Measurements from ENCODE around the gene GRK6. TPM values are rescaled to one million over a fixed set of nuclear protein-coding genes. Genes with fewer than 3 reads are reported as not detected.

Gene GRK6
- polyA plus RNA-seq, 4 donors = 17.0 to 29.5 (median 24.4) TPM

- DNase-seq = no peak
- Histone ChIP-seq H3K4me1 (ENCODE audit: control insufficient read depth in 3 of 3, insufficient read depth in 2 of 3, low read depth in 1 of 3, low read length in 2 of 3) (peaks cover 0 to 14% (median 2%) of the 10 kb centered on the region in 3 donors), H3K27ac (ENCODE audit: low read depth in 1 of 3, low read length in 2 of 3) (no peak overlapping the region), H3K27me3 (ENCODE audit: control insufficient read depth in 3 of 3, insufficient read depth in 3 of 3, low read length in 3 of 3) (peaks cover 0 to 37% (median 0%) of the 10 kb centered on the region in 3 donors), H3K4me3 (ENCODE audit: low read depth in 1 of 3, low read length in 3 of 3) (no peak overlapping the region), H3K36me3 (ENCODE audit: control insufficient read depth in 3 of 3, insufficient read depth in 2 of 3, low read depth in 1 of 3, low read length in 3 of 3) (peaks cover 0 to 4% (median 0%) of the 10 kb centered on the region in 3 donors), H3K9me3 (ENCODE audit: control insufficient read depth in 2 of 2, insufficient read depth in 1 of 2, low read depth in 1 of 2, low read length in 1 of 2) (no peaks in the 10 kb centered on the region)
- no peak for FAIRE-seq
- 54 to 72% (median 57%) methylated on average over 6 of the region's 6 CpGs for WGBS, 3 donors
These were observed 21.9 kb downstream of the GRK6 start for GRCh38 chr5:177448244-177448950.

- DNase-seq (no peak), FAIRE-seq (no peak)
- 54 to 88% (median 70%) methylated on average over 18 of the region's 18 CpGs for WGBS, 3 donors
- Histone ChIP-seq H3K9me3 (ENCODE audit: control insufficient read depth in 2 of 2, insufficient read depth in 1 of 2, low read depth in 1 of 2, low read length in 1 of 2) (no peaks in the 10 kb centered on the region), H3K27ac (ENCODE audit: low read depth in 1 of 3, low read length in 2 of 3) (no peak overlapping the region), H3K4me1 (ENCODE audit: control insufficient read depth in 3 of 3, insufficient read depth in 2 of 3, low read depth in 1 of 3, low read length in 2 of 3) (peaks cover 0 to 23% (median 2%) of the 10 kb centered on the region in 3 donors), H3K27me3 (ENCODE audit: control insufficient read depth in 3 of 3, insufficient read depth in 3 of 3, low read length in 3 of 3) (peaks cover 0 to 41% (median 0%) of the 10 kb centered on the region in 3 donors), H3K36me3 (ENCODE audit: control insufficient read depth in 3 of 3, insufficient read depth in 2 of 3, low read depth in 1 of 3, low read length in 3 of 3) (no peaks in the 10 kb centered on the region), H3K4me3 (ENCODE audit: low read depth in 1 of 3, low read length in 3 of 3) (no peak overlapping the region)
These were observed 22.9 kb downstream of the GRK6 start for GRCh38 chr5:177449140-177450061.

- no peak for DNase-seq
- no peak overlapping the region for H3K27ac ChIP-seq (ENCODE audit: low read depth in 1 of 3, low read length in 2 of 3)
- H3K9me3 ChIP-seq (ENCODE audit: control insufficient read depth in 2 of 2, insufficient read depth in 1 of 2, low read depth in 1 of 2, low read length in 1 of 2) = no peaks in the 10 kb centered on the region
- no peak for FAIRE-seq
- H3K4me3 ChIP-seq (ENCODE audit: low read depth in 1 of 3, low read length in 3 of 3) = no peak overlapping the region
- 91 to 94% (median 92%) methylated on average over 10 of the region's 10 CpGs for WGBS, 3 donors
- H3K4me1 ChIP-seq (ENCODE audit: control insufficient read depth in 3 of 3, insufficient read depth in 2 of 3, low read depth in 1 of 3, low read length in 2 of 3) = peaks cover 0 to 22% (median 2%) of the 10 kb centered on the region in 3 donors
- H3K27me3 ChIP-seq (ENCODE audit: control insufficient read depth in 3 of 3, insufficient read depth in 3 of 3, low read length in 3 of 3) = peaks cover 0 to 32% (median 0%) of the 10 kb centered on the region in 3 donors
- H3K36me3 ChIP-seq (ENCODE audit: control insufficient read depth in 3 of 3, insufficient read depth in 2 of 3, low read depth in 1 of 3, low read length in 3 of 3) = no peaks in the 10 kb centered on the region
These were observed 24.4 kb downstream of the GRK6 start for GRCh38 chr5:177450667-177451424.

- no peak overlapping the region for H3K27ac ChIP-seq (ENCODE audit: low read depth in 1 of 3, low read length in 2 of 3)
- peaks cover 0 to 19% (median 0%) of the 10 kb centered on the region in 3 donors for H3K4me1 ChIP-seq (ENCODE audit: control insufficient read depth in 3 of 3, insufficient read depth in 2 of 3, low read depth in 1 of 3, low read length in 2 of 3)
- DNase-seq = peak in 1 of 2 donors; percentile 50
- no peaks in the 10 kb centered on the region for H3K9me3 ChIP-seq (ENCODE audit: control insufficient read depth in 2 of 2, insufficient read depth in 1 of 2, low read depth in 1 of 2, low read length in 1 of 2)
- no peak overlapping the region for H3K4me3 ChIP-seq (ENCODE audit: low read depth in 1 of 3, low read length in 3 of 3)
- 69 to 80% (median 79%) methylated on average over 17 of the region's 17 CpGs for WGBS, 3 donors
- FAIRE-seq = no peak
- H3K36me3 ChIP-seq (ENCODE audit: control insufficient read depth in 3 of 3, insufficient read depth in 2 of 3, low read depth in 1 of 3, low read length in 3 of 3) = peaks cover 0 to 13% (median 0%) of the 10 kb centered on the region in 3 donors
- H3K27me3 ChIP-seq (ENCODE audit: control insufficient read depth in 3 of 3, insufficient read depth in 3 of 3, low read length in 3 of 3) = peaks cover 0 to 20% (median 0%) of the 10 kb centered on the region in 3 donors
These were observed 26.5 kb downstream of the GRK6 start for GRCh38 chr5:177452688-177453638.

- no peak for DNase-seq
- 3 to 6% (median 5%) methylated on average over 25 to 31 of the region's 31 CpGs for WGBS, 3 donors
- H3K27me3 ChIP-seq (ENCODE audit: control insufficient read depth in 3 of 3, insufficient read depth in 3 of 3, low read length in 3 of 3) = peaks cover 0 to 11% (median 0%) of the 10 kb centered on the region in 3 donors
- no peaks in the 10 kb centered on the region for H3K9me3 ChIP-seq (ENCODE audit: control insufficient read depth in 2 of 2, insufficient read depth in 1 of 2, low read depth in 1 of 2, low read length in 1 of 2)
- peaks cover 0 to 17% (median 0%) of the 10 kb centered on the region in 3 donors for H3K4me1 ChIP-seq (ENCODE audit: control insufficient read depth in 3 of 3, insufficient read depth in 2 of 3, low read depth in 1 of 3, low read length in 2 of 3)
- peak overlapping the region in 2 of 3 donors; percentile 40 to 53 for H3K4me3 ChIP-seq (ENCODE audit: low read depth in 1 of 3, low read length in 3 of 3)
- FAIRE-seq = no peak
- peaks cover 0 to 23% (median 0%) of the 10 kb centered on the region in 3 donors for H3K36me3 ChIP-seq (ENCODE audit: control insufficient read depth in 3 of 3, insufficient read depth in 2 of 3, low read depth in 1 of 3, low read length in 3 of 3)
- H3K27ac ChIP-seq (ENCODE audit: low read depth in 1 of 3, low read length in 2 of 3) = peak overlapping the region in 1 of 3 donors; percentile 13
These were observed 27.4 kb downstream of the GRK6 start for GRCh38 chr5:177453852-177454396.

- peak; percentile 91 to 97 for DNase-seq
- FAIRE-seq = no peak
- H3K27ac ChIP-seq (ENCODE audit: low read depth in 1 of 3, low read length in 2 of 3) = peak overlapping the region; percentile 58 to 89 (median 76)
- WGBS, 3 donors = 0% methylated on average over 47 to 84 of the region's 84 CpGs
- peaks cover 0 to 6% (median 0%) of the 10 kb centered on the region in 3 donors for H3K27me3 ChIP-seq (ENCODE audit: control insufficient read depth in 3 of 3, insufficient read depth in 3 of 3, low read length in 3 of 3)
- peak overlapping the region; percentile 47 to 71 (median 53) for H3K4me3 ChIP-seq (ENCODE audit: low read depth in 1 of 3, low read length in 3 of 3)
- peaks cover 0 to 28% (median 0%) of the 10 kb centered on the region in 3 donors for H3K36me3 ChIP-seq (ENCODE audit: control insufficient read depth in 3 of 3, insufficient read depth in 2 of 3, low read depth in 1 of 3, low read length in 3 of 3)
- H3K4me1 ChIP-seq (ENCODE audit: control insufficient read depth in 3 of 3, insufficient read depth in 2 of 3, low read depth in 1 of 3, low read length in 2 of 3) = peaks cover 0 to 17% (median 0%) of the 10 kb centered on the region in 3 donors
- no peaks in the 10 kb centered on the region for H3K9me3 ChIP-seq (ENCODE audit: control insufficient read depth in 2 of 2, insufficient read depth in 1 of 2, low read depth in 1 of 2, low read length in 1 of 2)
These were observed 28.0 kb downstream of the GRK6 start for GRCh38 chr5:177454397-177455035.
